ENCODE measurements around the gene LENEP. TPM values are rescaled to one million over a fixed set of nuclear protein-coding genes. Genes with fewer than 3 reads are reported as not detected.

LENEP gene
- polyA plus RNA-seq, 1 experiment, result not detected

GRCh38 chr1:154996966-154997701 lies 3.7 kb downstream of the LENEP start:
- Histone ChIP-seq H3K4me3 (ENCODE audit: low read depth, low read length) (no peak overlapping the region), H3K36me3 (ENCODE audit: control insufficient read depth, insufficient read depth, low read length) (no peaks in the 10 kb centered on the region), H3K27me3 (ENCODE audit: control insufficient read depth, insufficient read depth, low read length) (no peaks in the 10 kb centered on the region)
- ChIA-PET CTCF (interaction anchor here (1.3 to 9.0 kb wide), 9 partner anchors 14 to 518 kb away, joined by 6 to 95 read pairs (median 23); partner anchors contain the start of genes FLAD1, PBXIP1, PYGO2 and SHC1), POLR2A (interaction anchor here (0.7 kb wide), 1 partner anchor 1123 kb away, joined by 11 read pairs; no protein-coding TSS in a partner anchor)
- DNase-seq (ENCODE audit: low read depth), result no peak
- no peak for TF ChIP-seq CTCF (IDR thresholded peaks at IDR 0.05; ENCODE audit: insufficient read depth, low read depth, low read length)

- DNase-seq (ENCODE audit: low read depth), result no peak
- ChIA-PET CTCF (interaction anchor here (0.7 to 9.0 kb wide), 22 partner anchors 10 to 124 kb away, joined by 3 to 95 read pairs (median 6); partner anchors contain the start of genes CKS1B, FLAD1, PBXIP1 and PMVK), POLR2A (interaction anchor here (0.6 kb wide), 1 partner anchor 1116 kb away, joined by 7 read pairs; no protein-coding TSS in a partner anchor)
- no peak overlapping the region for H3K4me3 ChIP-seq (ENCODE audit: low read depth, low read length)
- H3K27me3 ChIP-seq (ENCODE audit: control insufficient read depth, insufficient read depth, low read length), result no peaks in the 10 kb centered on the region
- no peak for TF ChIP-seq CTCF (IDR thresholded peaks at IDR 0.05; ENCODE audit: insufficient read depth, low read depth, low read length)
- H3K36me3 ChIP-seq (ENCODE audit: control insufficient read depth, insufficient read depth, low read length), result no peaks in the 10 kb centered on the region
These were observed 4.9 kb downstream of the LENEP start for GRCh38 chr1:154998201-154998780.

GRCh38 chr1:154998818-154999570 lies 5.6 kb downstream of the LENEP start:
- Histone ChIP-seq H3K27me3 (ENCODE audit: control insufficient read depth, insufficient read depth, low read length) (no peaks in the 10 kb centered on the region), H3K36me3 (ENCODE audit: control insufficient read depth, insufficient read depth, low read length) (no peaks in the 10 kb centered on the region), H3K4me3 (ENCODE audit: low read depth, low read length) (peak overlapping the region; percentile 27)
- no peak for DNase-seq (ENCODE audit: low read depth)
- POLR2A ChIA-PET, result interaction anchor here (0.6 kb wide), 1 partner anchor 1115 kb away, joined by 7 read pairs; no protein-coding TSS in a partner anchor
- CTCF ChIA-PET, result interaction anchor here (0.7 to 9.0 kb wide), 25 partner anchors 11 to 439 kb away, joined by 3 to 95 read pairs (median 6); partner anchors contain the start of genes CKS1B, FLAD1, PBXIP1 and PMVK
- peak; percentile 96 for TF ChIP-seq CTCF (IDR thresholded peaks at IDR 0.05; ENCODE audit: insufficient read depth, low read depth, low read length)

GRCh38 chr1:154999571-155000410 lies 6.4 kb downstream of the LENEP start:
- TF ChIP-seq CTCF (IDR thresholded peaks at IDR 0.05; ENCODE audit: insufficient read depth, low read depth, low read length), result no peak

More at GRCh38 chr1:154999571-155000410, 6.4 kb downstream of the LENEP start:
- POLR2A ChIA-PET, result interaction anchor here (0.6 kb wide), 1 partner anchor 29 kb away, joined by 3 read pairs; no protein-coding TSS in a partner anchor
- DNase-seq (ENCODE audit: low read depth), result no peak
- CTCF ChIA-PET, result interaction anchor here (0.7 to 9.0 kb wide), 24 partner anchors 12 to 440 kb away, joined by 3 to 95 read pairs (median 6); partner anchors contain the start of genes ADAM15, CKS1B, FLAD1 and PBXIP1
- no peaks in the 10 kb centered on the region for H3K36me3 ChIP-seq (ENCODE audit: control insufficient read depth, insufficient read depth, low read length)
- H3K4me3 ChIP-seq (ENCODE audit: low read depth, low read length), result peak overlapping the region; percentile 64
- H3K27me3 ChIP-seq (ENCODE audit: control insufficient read depth, insufficient read depth, low read length), result no peaks in the 10 kb centered on the region
